Loucy (cell line): ENCODE measurements around the gene CNTNAP2.

Experiments
- H2AFZ ChIP-seq: fragments of 200-600 bp; sonication (generic); 2 replicates; pipeline ENCODE4 v1.6.0; 2016; ENCODE audit warnings: antibody characterized with exemption, mild to moderate bottlenecking, low read length, moderate library complexity
- H3F3A ChIP-seq: fragments of 200-600 bp; 2 replicates; pipeline ENCODE4 v1.6.0; 2016; ENCODE audit warnings: antibody characterized with exemption, low read depth, mild to moderate bottlenecking
- H3K27me3 ChIP-seq: fragments of 200-600 bp; sonication (generic); 2 replicates; pipeline ENCODE4 v1.6.1; 2014; ENCODE audit warnings: low read length, mild to moderate bottlenecking; ENCODE audit not compliant: insufficient read depth, poor library complexity, severe bottlenecking
- H3K36me3 ChIP-seq: fragments of 200-600 bp; sonication (generic); 2 replicates; pipeline ENCODE4 v1.6.1; 2016; ENCODE audit warnings: low read length; ENCODE audit not compliant: insufficient read depth
- H3K4me1 ChIP-seq: fragments of 200-600 bp; sonication (generic); 2 replicates; pipeline ENCODE4 v1.5.1; 2014; ENCODE audit warnings: low read length, mild to moderate bottlenecking; ENCODE audit not compliant: insufficient read depth, poor library complexity, severe bottlenecking
- H3K4me2 ChIP-seq: fragments of 200-600 bp; sonication (generic); 2 replicates; pipeline ENCODE4 v1.6.0; 2014; ENCODE audit warnings: antibody characterized with exemption, low read length, low read depth, mild to moderate bottlenecking; ENCODE audit not compliant: poor library complexity, severe bottlenecking
- H3K4me3 ChIP-seq: fragments of 200-600 bp; sonication (generic); 2 replicates; pipeline ENCODE4 v1.5.1; 2014; ENCODE audit warnings: low read length, mild to moderate bottlenecking, mixed read lengths; ENCODE audit not compliant: poor library complexity, severe bottlenecking
- H3K79me2 ChIP-seq: fragments of 200-600 bp; sonication (generic); 2 replicates; pipeline ENCODE4 v1.6.1; 2014; ENCODE audit warnings: low read length; ENCODE audit not compliant: insufficient read depth
- H3K9ac ChIP-seq: fragments of 200-600 bp; sonication (generic); 2 replicates; pipeline ENCODE4 v1.6.0; 2014; ENCODE audit warnings: mild to moderate bottlenecking, low read depth, low read length, moderate library complexity; ENCODE audit not compliant: poor library complexity, severe bottlenecking
- H3K9me2 ChIP-seq: fragments of 200-600 bp; sonication (generic); replicated peaks from 2 replicates; pipeline ENCODE4 v1.6.1; 2016; ENCODE audit warnings: low read depth, low read length, mixed read lengths
- H3K9me3 ChIP-seq: fragments of 200-600 bp; sonication (generic); 2 replicates; pipeline ENCODE4 v1.6.1; 2014; ENCODE audit warnings: mild to moderate bottlenecking, antibody characterized with exemption, low read length, low read depth; ENCODE audit not compliant: insufficient read depth
- H4K20me1 ChIP-seq: fragments of 200-600 bp; sonication (generic); 2 replicates; pipeline ENCODE4 v1.6.0; 2014; ENCODE audit warnings: antibody characterized with exemption, low read length, mild to moderate bottlenecking; ENCODE audit not compliant: insufficient read depth, poor library complexity, severe bottlenecking
- CTCF ChIP-seq: fragments of 200-600 bp; sonication (generic); conservative IDR thresholded peaks from 2 replicates; pipeline ENCODE4 v1.5.1; 2014; ENCODE audit warnings: mild to moderate bottlenecking, antibody characterized with exemption, low read length
- EZH2phosphoT487 ChIP-seq: fragments of 200-600 bp; IDR thresholded peaks from 2 replicates; pipeline ENCODE4 v1.6.1; 2018; ENCODE audit warnings: antibody characterized with exemption, mild to moderate bottlenecking, moderate library complexity, borderline replicate concordance

The CNTNAP2 gene

GRCh38 chr7:146654048-146654447, 537.4 kb downstream of the CNTNAP2 start:
- Histone ChIP-seq H4K20me1 (no peaks in the 10 kb centered on the region), H3K4me2 (no peak overlapping the region), H3K9ac (no peak overlapping the region), H3K27me3 (no peaks in the 10 kb centered on the region), H3K9me3 (no peaks in the 10 kb centered on the region), H3F3A (no peaks in the 10 kb centered on the region), H3K36me3 (no peaks in the 10 kb centered on the region), H3K79me2 (no peaks in the 10 kb centered on the region), H3K9me2 (no peaks in the 10 kb centered on the region), H2AFZ (no peak overlapping the region), H3K4me1 (no peaks in the 10 kb centered on the region), H3K4me3 (no peak overlapping the region)
- no peak for TF ChIP-seq CTCF
- TF ChIP-seq EZH2phosphoT487 = no peak

- Histone ChIP-seq H3K27me3 (no peaks in the 10 kb centered on the region), H3K79me2 (no peaks in the 10 kb centered on the region), H2AFZ (no peak overlapping the region), H3K4me1 (no peaks in the 10 kb centered on the region), H3K4me3 (no peak overlapping the region), H3K4me2 (no peak overlapping the region), H3K9ac (no peak overlapping the region), H3F3A (no peaks in the 10 kb centered on the region), H3K9me2 (no peaks in the 10 kb centered on the region), H4K20me1 (no peaks in the 10 kb centered on the region), H3K9me3 (no peaks in the 10 kb centered on the region), H3K36me3 (no peaks in the 10 kb centered on the region)
- TF ChIP-seq EZH2phosphoT487 (no peak), CTCF (no peak)
These were observed 539.6 kb downstream of the CNTNAP2 start for GRCh38 chr7:146655928-146656797.

- no peaks in the 10 kb centered on the region for H4K20me1 ChIP-seq
- no peak overlapping the region for H3K4me3 ChIP-seq
- H2AFZ ChIP-seq = no peak overlapping the region
- H3K4me2 ChIP-seq = no peak overlapping the region
- no peaks in the 10 kb centered on the region for H3K9me3 ChIP-seq
- no peaks in the 10 kb centered on the region for H3K79me2 ChIP-seq
- no peaks in the 10 kb centered on the region for H3F3A ChIP-seq
- no peaks in the 10 kb centered on the region for H3K9me2 ChIP-seq
- no peaks in the 10 kb centered on the region for H3K27me3 ChIP-seq
- TF ChIP-seq EZH2phosphoT487 = no peak
- no peak for TF ChIP-seq CTCF
- H3K4me1 ChIP-seq = no peaks in the 10 kb centered on the region
- H3K9ac ChIP-seq = no peak overlapping the region
- no peaks in the 10 kb centered on the region for H3K36me3 ChIP-seq
These were observed 540.4 kb downstream of the CNTNAP2 start for GRCh38 chr7:146656988-146657387.
